ENCODE results near the gene DLG4. TPM values are rescaled to one million over a fixed set of nuclear protein-coding genes. Genes with fewer than 3 reads are reported as not detected.

DLG4 gene
- total RNA-seq, 1 experiment from 2014 or later = 59.7 TPM

DNA sequence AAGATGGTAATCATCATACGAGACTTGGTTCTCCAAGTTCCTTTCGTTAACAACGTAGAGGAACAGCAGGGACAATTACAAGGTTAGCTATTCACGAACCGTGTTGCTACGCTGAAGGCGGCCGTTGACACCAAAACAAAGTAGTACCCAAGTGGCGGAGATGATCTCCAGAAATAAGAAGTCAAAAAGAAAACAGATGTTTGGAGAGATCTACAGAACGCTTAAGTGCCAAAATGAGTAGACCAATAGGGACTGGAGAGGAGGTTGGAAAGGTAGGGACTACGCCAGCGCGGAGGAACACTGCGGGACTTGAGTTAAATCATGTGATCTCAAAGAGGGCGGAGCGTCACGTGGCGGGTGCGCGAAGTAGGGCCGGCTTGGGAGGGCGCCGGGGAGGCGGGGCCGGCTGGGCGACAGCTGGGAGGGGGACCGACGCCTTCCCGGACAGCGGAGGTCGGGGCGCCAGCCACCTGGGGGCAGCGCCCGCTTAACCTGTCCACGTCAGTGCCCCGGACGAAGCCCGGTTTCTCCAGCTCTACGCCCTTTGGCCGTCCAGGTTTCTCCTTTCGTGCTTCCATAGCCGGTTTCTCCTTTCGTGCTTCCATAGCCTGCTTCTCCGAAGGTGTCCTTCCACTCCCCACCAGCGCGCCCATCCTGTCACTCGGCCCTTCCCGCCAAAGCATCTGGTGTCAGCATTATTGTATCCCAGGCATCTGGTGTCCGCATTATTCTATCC is 23.2 kb upstream of the DLG4 start (continued):
- TF ChIP-seq, protein P1, sequence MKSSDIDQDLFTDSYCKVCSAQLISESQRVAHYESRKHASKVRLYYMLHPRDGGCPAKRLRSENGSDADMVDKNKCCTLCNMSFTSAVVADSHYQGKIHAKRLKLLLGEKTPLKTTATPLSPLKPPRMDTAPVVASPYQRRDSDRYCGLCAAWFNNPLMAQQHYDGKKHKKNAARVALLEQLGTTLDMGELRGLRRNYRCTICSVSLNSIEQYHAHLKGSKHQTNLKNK (CRISPR knock-in tag; IDR thresholded peaks at IDR 0.05) = peak; percentile 82; the same call in 1 of the 2 replicates
- TF ChIP-seq, protein P2, sequence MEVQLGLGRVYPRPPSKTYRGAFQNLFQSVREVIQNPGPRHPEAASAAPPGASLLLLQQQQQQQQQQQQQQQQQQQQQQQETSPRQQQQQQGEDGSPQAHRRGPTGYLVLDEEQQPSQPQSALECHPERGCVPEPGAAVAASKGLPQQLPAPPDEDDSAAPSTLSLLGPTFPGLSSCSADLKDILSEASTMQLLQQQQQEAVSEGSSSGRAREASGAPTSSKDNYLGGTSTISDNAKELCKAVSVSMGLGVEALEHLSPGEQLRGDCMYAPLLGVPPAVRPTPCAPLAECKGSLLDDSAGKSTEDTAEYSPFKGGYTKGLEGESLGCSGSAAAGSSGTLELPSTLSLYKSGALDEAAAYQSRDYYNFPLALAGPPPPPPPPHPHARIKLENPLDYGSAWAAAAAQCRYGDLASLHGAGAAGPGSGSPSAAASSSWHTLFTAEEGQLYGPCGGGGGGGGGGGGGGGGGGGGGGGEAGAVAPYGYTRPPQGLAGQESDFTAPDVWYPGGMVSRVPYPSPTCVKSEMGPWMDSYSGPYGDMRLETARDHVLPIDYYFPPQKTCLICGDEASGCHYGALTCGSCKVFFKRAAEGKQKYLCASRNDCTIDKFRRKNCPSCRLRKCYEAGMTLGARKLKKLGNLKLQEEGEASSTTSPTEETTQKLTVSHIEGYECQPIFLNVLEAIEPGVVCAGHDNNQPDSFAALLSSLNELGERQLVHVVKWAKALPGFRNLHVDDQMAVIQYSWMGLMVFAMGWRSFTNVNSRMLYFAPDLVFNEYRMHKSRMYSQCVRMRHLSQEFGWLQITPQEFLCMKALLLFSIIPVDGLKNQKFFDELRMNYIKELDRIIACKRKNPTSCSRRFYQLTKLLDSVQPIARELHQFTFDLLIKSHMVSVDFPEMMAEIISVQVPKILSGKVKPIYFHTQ (CRISPR knock-in tag; IDR thresholded peaks at IDR 0.05) = peak; percentile 66; the same call in 1 of the 2 replicates
- TF ChIP-seq, protein P3, sequence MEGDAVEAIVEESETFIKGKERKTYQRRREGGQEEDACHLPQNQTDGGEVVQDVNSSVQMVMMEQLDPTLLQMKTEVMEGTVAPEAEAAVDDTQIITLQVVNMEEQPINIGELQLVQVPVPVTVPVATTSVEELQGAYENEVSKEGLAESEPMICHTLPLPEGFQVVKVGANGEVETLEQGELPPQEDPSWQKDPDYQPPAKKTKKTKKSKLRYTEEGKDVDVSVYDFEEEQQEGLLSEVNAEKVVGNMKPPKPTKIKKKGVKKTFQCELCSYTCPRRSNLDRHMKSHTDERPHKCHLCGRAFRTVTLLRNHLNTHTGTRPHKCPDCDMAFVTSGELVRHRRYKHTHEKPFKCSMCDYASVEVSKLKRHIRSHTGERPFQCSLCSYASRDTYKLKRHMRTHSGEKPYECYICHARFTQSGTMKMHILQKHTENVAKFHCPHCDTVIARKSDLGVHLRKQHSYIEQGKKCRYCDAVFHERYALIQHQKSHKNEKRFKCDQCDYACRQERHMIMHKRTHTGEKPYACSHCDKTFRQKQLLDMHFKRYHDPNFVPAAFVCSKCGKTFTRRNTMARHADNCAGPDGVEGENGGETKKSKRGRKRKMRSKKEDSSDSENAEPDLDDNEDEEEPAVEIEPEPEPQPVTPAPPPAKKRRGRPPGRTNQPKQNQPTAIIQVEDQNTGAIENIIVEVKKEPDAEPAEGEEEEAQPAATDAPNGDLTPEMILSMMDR (IDR thresholded peaks at IDR 0.05) = no peak
- TF ChIP-seq, protein P4, sequence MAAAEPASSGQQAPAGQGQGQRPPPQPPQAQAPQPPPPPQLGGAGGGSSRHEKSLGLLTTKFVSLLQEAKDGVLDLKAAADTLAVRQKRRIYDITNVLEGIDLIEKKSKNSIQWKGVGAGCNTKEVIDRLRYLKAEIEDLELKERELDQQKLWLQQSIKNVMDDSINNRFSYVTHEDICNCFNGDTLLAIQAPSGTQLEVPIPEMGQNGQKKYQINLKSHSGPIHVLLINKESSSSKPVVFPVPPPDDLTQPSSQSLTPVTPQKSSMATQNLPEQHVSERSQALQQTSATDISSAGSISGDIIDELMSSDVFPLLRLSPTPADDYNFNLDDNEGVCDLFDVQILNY (CRISPR knock-in tag; IDR thresholded peaks at IDR 0.05) = no peak
- TF ChIP-seq ESRRA (CRISPR knock-in tag; IDR thresholded peaks at IDR 0.05; ENCODE audit: borderline replicate concordance) (no peak), CREM (CRISPR knock-in tag; IDR thresholded peaks at IDR 0.05) (no peak), CREB1 (CRISPR knock-in tag; IDR thresholded peaks at IDR 0.05) (no peak), ZNF671 (CRISPR knock-in tag; IDR thresholded peaks at IDR 0.05) (no peak)
- TF ChIP-seq, protein P5, sequence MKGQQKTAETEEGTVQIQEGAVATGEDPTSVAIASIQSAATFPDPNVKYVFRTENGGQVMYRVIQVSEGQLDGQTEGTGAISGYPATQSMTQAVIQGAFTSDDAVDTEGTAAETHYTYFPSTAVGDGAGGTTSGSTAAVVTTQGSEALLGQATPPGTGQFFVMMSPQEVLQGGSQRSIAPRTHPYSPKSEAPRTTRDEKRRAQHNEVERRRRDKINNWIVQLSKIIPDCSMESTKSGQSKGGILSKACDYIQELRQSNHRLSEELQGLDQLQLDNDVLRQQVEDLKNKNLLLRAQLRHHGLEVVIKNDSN (CRISPR knock-in tag; IDR thresholded peaks at IDR 0.05) = peak; percentile 99
- TF ChIP-seq, protein P6, sequence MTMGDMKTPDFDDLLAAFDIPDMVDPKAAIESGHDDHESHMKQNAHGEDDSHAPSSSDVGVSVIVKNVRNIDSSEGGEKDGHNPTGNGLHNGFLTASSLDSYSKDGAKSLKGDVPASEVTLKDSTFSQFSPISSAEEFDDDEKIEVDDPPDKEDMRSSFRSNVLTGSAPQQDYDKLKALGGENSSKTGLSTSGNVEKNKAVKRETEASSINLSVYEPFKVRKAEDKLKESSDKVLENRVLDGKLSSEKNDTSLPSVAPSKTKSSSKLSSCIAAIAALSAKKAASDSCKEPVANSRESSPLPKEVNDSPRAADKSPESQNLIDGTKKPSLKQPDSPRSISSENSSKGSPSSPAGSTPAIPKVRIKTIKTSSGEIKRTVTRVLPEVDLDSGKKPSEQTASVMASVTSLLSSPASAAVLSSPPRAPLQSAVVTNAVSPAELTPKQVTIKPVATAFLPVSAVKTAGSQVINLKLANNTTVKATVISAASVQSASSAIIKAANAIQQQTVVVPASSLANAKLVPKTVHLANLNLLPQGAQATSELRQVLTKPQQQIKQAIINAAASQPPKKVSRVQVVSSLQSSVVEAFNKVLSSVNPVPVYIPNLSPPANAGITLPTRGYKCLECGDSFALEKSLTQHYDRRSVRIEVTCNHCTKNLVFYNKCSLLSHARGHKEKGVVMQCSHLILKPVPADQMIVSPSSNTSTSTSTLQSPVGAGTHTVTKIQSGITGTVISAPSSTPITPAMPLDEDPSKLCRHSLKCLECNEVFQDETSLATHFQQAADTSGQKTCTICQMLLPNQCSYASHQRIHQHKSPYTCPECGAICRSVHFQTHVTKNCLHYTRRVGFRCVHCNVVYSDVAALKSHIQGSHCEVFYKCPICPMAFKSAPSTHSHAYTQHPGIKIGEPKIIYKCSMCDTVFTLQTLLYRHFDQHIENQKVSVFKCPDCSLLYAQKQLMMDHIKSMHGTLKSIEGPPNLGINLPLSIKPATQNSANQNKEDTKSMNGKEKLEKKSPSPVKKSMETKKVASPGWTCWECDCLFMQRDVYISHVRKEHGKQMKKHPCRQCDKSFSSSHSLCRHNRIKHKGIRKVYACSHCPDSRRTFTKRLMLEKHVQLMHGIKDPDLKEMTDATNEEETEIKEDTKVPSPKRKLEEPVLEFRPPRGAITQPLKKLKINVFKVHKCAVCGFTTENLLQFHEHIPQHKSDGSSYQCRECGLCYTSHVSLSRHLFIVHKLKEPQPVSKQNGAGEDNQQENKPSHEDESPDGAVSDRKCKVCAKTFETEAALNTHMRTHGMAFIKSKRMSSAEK (CRISPR knock-in tag; IDR thresholded peaks at IDR 0.05; ENCODE audit: borderline replicate concordance) = peak; percentile 85; the same call in 1 of the 2 replicates
- TF ChIP-seq, protein P7, sequence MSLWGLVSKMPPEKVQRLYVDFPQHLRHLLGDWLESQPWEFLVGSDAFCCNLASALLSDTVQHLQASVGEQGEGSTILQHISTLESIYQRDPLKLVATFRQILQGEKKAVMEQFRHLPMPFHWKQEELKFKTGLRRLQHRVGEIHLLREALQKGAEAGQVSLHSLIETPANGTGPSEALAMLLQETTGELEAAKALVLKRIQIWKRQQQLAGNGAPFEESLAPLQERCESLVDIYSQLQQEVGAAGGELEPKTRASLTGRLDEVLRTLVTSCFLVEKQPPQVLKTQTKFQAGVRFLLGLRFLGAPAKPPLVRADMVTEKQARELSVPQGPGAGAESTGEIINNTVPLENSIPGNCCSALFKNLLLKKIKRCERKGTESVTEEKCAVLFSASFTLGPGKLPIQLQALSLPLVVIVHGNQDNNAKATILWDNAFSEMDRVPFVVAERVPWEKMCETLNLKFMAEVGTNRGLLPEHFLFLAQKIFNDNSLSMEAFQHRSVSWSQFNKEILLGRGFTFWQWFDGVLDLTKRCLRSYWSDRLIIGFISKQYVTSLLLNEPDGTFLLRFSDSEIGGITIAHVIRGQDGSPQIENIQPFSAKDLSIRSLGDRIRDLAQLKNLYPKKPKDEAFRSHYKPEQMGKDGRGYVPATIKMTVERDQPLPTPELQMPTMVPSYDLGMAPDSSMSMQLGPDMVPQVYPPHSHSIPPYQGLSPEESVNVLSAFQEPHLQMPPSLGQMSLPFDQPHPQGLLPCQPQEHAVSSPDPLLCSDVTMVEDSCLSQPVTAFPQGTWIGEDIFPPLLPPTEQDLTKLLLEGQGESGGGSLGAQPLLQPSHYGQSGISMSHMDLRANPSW (CRISPR knock-in tag; conservative IDR thresholded peaks at IDR 0.05; ENCODE audit: low read depth) = no peak
- TF ChIP-seq, protein P8, sequence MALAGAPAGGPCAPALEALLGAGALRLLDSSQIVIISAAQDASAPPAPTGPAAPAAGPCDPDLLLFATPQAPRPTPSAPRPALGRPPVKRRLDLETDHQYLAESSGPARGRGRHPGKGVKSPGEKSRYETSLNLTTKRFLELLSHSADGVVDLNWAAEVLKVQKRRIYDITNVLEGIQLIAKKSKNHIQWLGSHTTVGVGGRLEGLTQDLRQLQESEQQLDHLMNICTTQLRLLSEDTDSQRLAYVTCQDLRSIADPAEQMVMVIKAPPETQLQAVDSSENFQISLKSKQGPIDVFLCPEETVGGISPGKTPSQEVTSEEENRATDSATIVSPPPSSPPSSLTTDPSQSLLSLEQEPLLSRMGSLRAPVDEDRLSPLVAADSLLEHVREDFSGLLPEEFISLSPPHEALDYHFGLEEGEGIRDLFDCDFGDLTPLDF (CRISPR knock-in tag; IDR thresholded peaks at IDR 0.05) = no peak
